ENCODE measurements around the gene PRKACG.

- no peak for TF ChIP-seq CTCF (IDR thresholded peaks at IDR 0.05; ENCODE audit: low read length)
- TF ChIP-seq EZH2 (optimal IDR thresholded peaks at IDR 0.05; ENCODE audit: low read depth, low read length), result no peak
- no peak for TF ChIP-seq EZH2phosphoT487 (IDR thresholded peaks at IDR 0.05; ENCODE audit: low read length)
Observed at GRCh38 chr9:68997666-68998065, 16.2 kb downstream of the PRKACG start.

Measured in MM.1S (cell line).